ENCODE measurements around the gene TFEB. TPM values are rescaled to one million over a fixed set of nuclear protein-coding genes. Genes with fewer than 3 reads are reported as not detected.
A peak's percentile ranks its signal among the peaks of the same experiment; 100 is the strongest.

The TFEB gene
- total and polyA plus RNA-seq, 4 donors = 10.4 to 35.2 (median 24.7) TPM

DNA sequence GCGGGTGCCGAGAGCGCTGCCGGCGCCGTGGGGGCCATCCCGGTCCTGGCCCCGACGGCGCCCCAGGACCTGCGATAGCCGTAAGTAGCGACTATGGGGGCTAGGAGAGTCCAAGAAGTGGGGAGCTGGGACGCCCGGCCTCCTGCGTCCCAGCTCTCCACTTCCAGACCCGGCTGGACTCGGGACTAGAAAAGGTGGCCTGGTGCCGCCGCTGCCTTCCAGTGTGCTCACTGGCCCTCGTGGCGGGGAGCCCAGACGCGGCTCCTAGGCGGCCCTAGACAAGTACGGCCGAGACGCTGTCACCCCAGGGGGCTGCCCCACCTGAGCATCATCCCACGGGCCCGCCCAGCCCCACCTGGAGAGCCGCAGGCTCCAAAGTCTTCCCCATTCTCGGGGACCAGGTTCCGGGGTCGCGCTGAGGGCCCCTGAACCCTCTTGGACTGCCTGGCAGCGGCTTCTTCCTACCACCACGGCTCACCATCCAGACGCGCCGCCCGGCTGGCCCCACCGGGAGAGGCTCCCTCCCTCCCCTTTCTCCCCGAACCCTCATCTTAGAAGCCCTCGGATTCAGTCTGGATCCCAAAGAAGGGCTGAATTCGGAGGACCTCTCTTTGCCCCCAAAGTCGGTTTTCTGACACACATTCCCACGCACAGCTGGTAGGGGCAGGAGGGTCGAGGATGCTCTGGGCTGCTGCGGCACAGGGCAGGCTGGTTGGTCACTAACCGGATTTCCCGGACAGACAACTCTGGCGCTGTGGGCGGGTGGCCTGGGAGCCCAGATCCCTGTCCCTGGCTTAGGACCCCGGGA lies 98.0 kb downstream of the TFEB start:
- no peak for DNase-seq (ENCODE audit: low read depth in 4 of 6, low spot score in 6 of 6)
- Histone ChIP-seq H3K27ac (ENCODE audit: low read depth, low read length) (peak overlapping the region; percentile 91), H3K4me3 (ENCODE audit: low read depth, low read length) (peak overlapping the region; percentile 65), H3K9me3 (ENCODE audit: control insufficient read depth, insufficient read depth, low read length) (no peaks in the 10 kb centered on the region), H3K4me1 (ENCODE audit: control insufficient read depth, insufficient read depth, low read length) (peaks cover 69% of the 10 kb centered on the region), H3K36me3 (ENCODE audit: control insufficient read depth, insufficient read depth, low read length) (peaks cover 11% of the 10 kb centered on the region), H3K27me3 (ENCODE audit: control insufficient read depth, insufficient read depth, low read length) (peaks cover 46% of the 10 kb centered on the region)
- WGBS (ENCODE audit: insufficient coverage) = 8% methylated on average over 50 of the region's 54 CpGs

DNA sequence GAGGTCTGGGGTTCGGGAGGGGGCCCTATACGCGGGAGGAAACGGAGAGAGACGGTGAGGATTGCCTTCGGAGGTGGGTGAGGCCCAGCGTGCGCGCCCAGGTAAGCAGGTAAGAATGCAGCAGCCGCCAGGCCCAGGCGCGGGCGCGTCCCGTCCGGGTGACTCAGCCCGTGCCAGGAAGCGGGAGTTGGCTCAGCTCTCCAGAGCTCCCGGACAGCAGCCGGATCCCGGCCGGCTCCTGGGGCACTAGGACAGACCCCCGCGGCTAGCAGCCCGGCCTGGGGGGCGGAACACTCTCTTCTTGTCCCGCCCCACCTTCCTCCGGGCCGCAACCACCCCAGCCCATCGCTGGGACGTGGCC lies 98.6 kb downstream of the TFEB start:
- WGBS (ENCODE audit: insufficient coverage) = 13% methylated on average over 30 of the region's 31 CpGs
- DNase-seq (ENCODE audit: low read depth in 4 of 6, low spot score in 6 of 6) = no peak
- H3K4me3 ChIP-seq (ENCODE audit: low read depth, low read length) = peak overlapping the region; percentile 65
- peaks cover 46% of the 10 kb centered on the region for H3K27me3 ChIP-seq (ENCODE audit: control insufficient read depth, insufficient read depth, low read length)
- peaks cover 8% of the 10 kb centered on the region for H3K36me3 ChIP-seq (ENCODE audit: control insufficient read depth, insufficient read depth, low read length)
- H3K9me3 ChIP-seq (ENCODE audit: control insufficient read depth, insufficient read depth, low read length) = no peaks in the 10 kb centered on the region
- peaks cover 63% of the 10 kb centered on the region for H3K4me1 ChIP-seq (ENCODE audit: control insufficient read depth, insufficient read depth, low read length)
- H3K27ac ChIP-seq (ENCODE audit: low read depth, low read length) = no peak overlapping the region

DNA sequence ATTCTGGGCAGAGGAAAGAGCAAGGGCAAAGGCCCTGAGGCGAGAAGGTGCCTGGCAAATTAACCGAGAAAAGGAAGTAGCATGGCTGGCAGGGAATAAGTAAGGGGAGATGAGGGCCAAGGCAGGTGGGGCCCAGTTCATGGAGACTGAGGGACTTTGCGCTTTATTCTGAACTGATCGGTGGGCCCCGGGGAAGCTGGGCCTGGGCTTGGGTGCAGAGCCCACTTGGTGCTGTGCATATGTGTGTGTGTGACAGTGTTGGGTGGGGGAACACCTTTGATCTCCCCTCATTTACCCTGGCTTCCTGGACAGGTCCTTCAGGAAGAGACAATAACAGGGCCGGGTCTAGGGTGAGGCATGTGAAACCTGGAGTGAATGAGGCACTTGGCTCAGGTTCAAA lies 100.0 kb downstream of the TFEB start:
- DNase-seq (ENCODE audit: low read depth in 4 of 6, low spot score in 6 of 6) = no peak
- Histone ChIP-seq H3K27ac (ENCODE audit: low read depth, low read length) (peak overlapping the region; percentile 83), H3K36me3 (ENCODE audit: control insufficient read depth, insufficient read depth, low read length) (peaks cover 4% of the 10 kb centered on the region), H3K9me3 (ENCODE audit: control insufficient read depth, insufficient read depth, low read length) (no peaks in the 10 kb centered on the region), H3K4me3 (ENCODE audit: low read depth, low read length) (no peak overlapping the region), H3K4me1 (ENCODE audit: control insufficient read depth, insufficient read depth, low read length) (peaks cover 49% of the 10 kb centered on the region), H3K27me3 (ENCODE audit: control insufficient read depth, insufficient read depth, low read length) (peaks cover 41% of the 10 kb centered on the region)
- 80% methylated on average over 2 of the region's 6 CpGs for WGBS (ENCODE audit: insufficient coverage)

DNA sequence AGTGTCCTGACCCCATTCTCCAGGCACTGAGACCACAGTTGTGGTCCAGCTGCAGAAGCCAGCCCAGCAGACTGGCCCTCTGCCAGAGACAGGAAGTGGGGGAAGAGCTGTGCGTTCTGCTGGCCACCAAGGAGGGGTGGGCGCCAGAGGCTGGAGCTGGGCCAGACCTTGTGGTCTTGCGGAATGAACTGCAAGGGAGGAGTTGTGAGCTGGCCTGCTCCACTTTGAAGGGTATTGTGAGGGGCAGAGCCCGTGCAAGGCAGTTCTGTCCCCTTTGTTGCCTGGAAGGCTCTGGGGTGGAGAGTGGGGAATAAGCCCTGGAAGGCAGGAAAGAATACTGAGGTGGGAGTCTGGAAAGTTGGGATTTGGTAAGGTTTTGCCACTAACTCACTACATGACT lies 100.8 kb downstream of the TFEB start:
- WGBS (ENCODE audit: insufficient coverage) = 10% methylated on average over 4 of the region's 4 CpGs
- peak overlapping the region; percentile 83 for H3K27ac ChIP-seq (ENCODE audit: low read depth, low read length)
- peak in 5 of 6 donors; percentile 51 to 89 (median 67) for DNase-seq (ENCODE audit: low read depth in 4 of 6, low spot score in 6 of 6)
- H3K4me3 ChIP-seq (ENCODE audit: low read depth, low read length) = no peak overlapping the region
- no peaks in the 10 kb centered on the region for H3K9me3 ChIP-seq (ENCODE audit: control insufficient read depth, insufficient read depth, low read length)
- no peaks in the 10 kb centered on the region for H3K36me3 ChIP-seq (ENCODE audit: control insufficient read depth, insufficient read depth, low read length)
- peaks cover 41% of the 10 kb centered on the region for H3K4me1 ChIP-seq (ENCODE audit: control insufficient read depth, insufficient read depth, low read length)
- peaks cover 35% of the 10 kb centered on the region for H3K27me3 ChIP-seq (ENCODE audit: control insufficient read depth, insufficient read depth, low read length)

Small RNAs within 50 kb of the gene (small RNA-seq; reads per million reads assigned to genes)
- not detected for gene AL365205.3 (ENCODE audit: low replicate concordance)

Other genes with a start within 250 kb of the TFEB start
- gene FOXP4, start 189.2 kb downstream of the TFEB start, total RNA-seq = 1 to 10 TPM; 3.5 to 9.0 TPM
- gene FOXP4, start 189.2 kb downstream of the TFEB start, polyA plus RNA-seq (ENCODE audit: insufficient read length in 2 of 2) = 10 to 100 TPM; 15.0 to 27.8 TPM
- gene MDFI, start 97.1 kb downstream of the TFEB start, total RNA-seq = 100 to 1,000 TPM in 1 of 2 donors, 10 to 100 TPM in 1; 40.6 to 155 TPM
- gene MDFI, start 97.1 kb downstream of the TFEB start, polyA plus RNA-seq (ENCODE audit: insufficient read length in 2 of 2) = 100 to 1,000 TPM; 150 to 151 TPM
- not detected for gene PGC, start 11.8 kb upstream of the TFEB start, total RNA-seq
- gene PGC, start 11.8 kb upstream of the TFEB start, polyA plus RNA-seq (ENCODE audit: insufficient read length in 2 of 2) = not detected
- gene FRS3, start 44.3 kb upstream of the TFEB start, total RNA-seq = 1 to 10 TPM; 7.8 to 8.6 TPM
- gene FRS3, start 44.3 kb upstream of the TFEB start, polyA plus RNA-seq (ENCODE audit: insufficient read length in 2 of 2) = 10 to 100 TPM; 37.1 to 40.8 TPM
- 1 to 10 TPM; 1.8 to 2.7 TPM for gene PRICKLE4, start 45.2 kb upstream of the TFEB start, total RNA-seq
- 1 to 10 TPM; 1.6 to 8.8 TPM for gene PRICKLE4, start 45.2 kb upstream of the TFEB start, polyA plus RNA-seq (ENCODE audit: insufficient read length in 2 of 2)
- gene TOMM6, start 52.1 kb upstream of the TFEB start, total RNA-seq = 100 to 1,000 TPM in 1 of 2 donors, 10 to 100 TPM in 1; 42.5 to 161 TPM
- gene TOMM6, start 52.1 kb upstream of the TFEB start, polyA plus RNA-seq (ENCODE audit: insufficient read length in 2 of 2) = 100 to 1,000 TPM; 141 to 142 TPM
- 1 to 10 TPM; 6.0 to 7.0 TPM for gene USP49, start 159.8 kb upstream of the TFEB start, total RNA-seq
- gene USP49, start 159.8 kb upstream of the TFEB start, polyA plus RNA-seq (ENCODE audit: insufficient read length in 2 of 2) = 10 to 100 TPM; 17.7 to 19.1 TPM
- 10 to 100 TPM; 21.8 to 23.3 TPM for gene MED20, start 185.5 kb upstream of the TFEB start, total RNA-seq
- 10 to 100 TPM; 21.9 to 23.8 TPM for gene MED20, start 185.5 kb upstream of the TFEB start, polyA plus RNA-seq (ENCODE audit: insufficient read length in 2 of 2)
- 1 to 10 TPM; 8.4 to 9.9 TPM for gene BYSL, start 185.9 kb upstream of the TFEB start, total RNA-seq
- 10 to 100 TPM; 23.5 to 24.7 TPM for gene BYSL, start 185.9 kb upstream of the TFEB start, polyA plus RNA-seq (ENCODE audit: insufficient read length in 2 of 2)
- gene CCND3, start 206.2 kb upstream of the TFEB start, total RNA-seq = 10 to 100 TPM; 21.1 to 22.8 TPM
- gene CCND3, start 206.2 kb upstream of the TFEB start, polyA plus RNA-seq (ENCODE audit: insufficient read length in 2 of 2) = 10 to 100 TPM; 41.6 to 44.0 TPM

All from spinal cord (tissue), 10 donors.